ENCODE results near the gene MBP. TPM values are rescaled to one million over a fixed set of nuclear protein-coding genes. Genes with fewer than 3 reads are reported as not detected.

Gene MBP
- total and polyA plus RNA-seq, 10 of the 15 experiments (the other 5 are each of a cell fraction or from before 2014, with no cell fraction given): 12.2 to 67.8 (median 42.1) TPM

- H3K4me2 ChIP-seq (ENCODE audit: control insufficient read depth, insufficient read depth): peak overlapping the region; percentile 22; the same call in 1 of the 2 replicates
- in situ Hi-C loops (cut with MboI) (no loop called here), intact Hi-C loops (cut with micrococcal nuclease; ENCODE audit: unreplicated experiment) (loop anchor here (5.0 kb wide), 1 partner anchor 132 kb away; no protein-coding TSS in a partner anchor)
- peaks cover 23% of the 10 kb centered on the region for H3K4me1 ChIP-seq (ENCODE audit: control insufficient read depth, insufficient read depth, low read length)
- H3K36me3 ChIP-seq (ENCODE audit: control insufficient read depth in 2 of 2, insufficient read depth in 2 of 2, low read length in 1 of 2): no peaks in the 10 kb centered on the region
- FAIRE-seq: no peak
- SMC1A ChIA-PET (ENCODE audit: uncharacterized antibody, unreplicated experiment): interaction anchor here (1.0 to 3.9 kb wide), 4 partner anchors 13 to 120 kb away, joined by 3 to 16 read pairs (median 6); no protein-coding TSS in a partner anchor
- H3K27ac ChIP-seq (ENCODE audit: control insufficient read depth, insufficient read depth): no peak overlapping the region
- no peak overlapping the region for H3K4me3 ChIP-seq
- no peaks in the 10 kb centered on the region for H3K9me3 ChIP-seq (replicated peaks; ENCODE audit: control insufficient read depth, insufficient read depth, low read length)
- no peak for DNase-seq (ENCODE audit: low read depth, low spot score)
- peaks cover 38% of the 10 kb centered on the region for H3K79me2 ChIP-seq (ENCODE audit: control insufficient read depth, insufficient read depth, low read length)
- POLR2A ChIA-PET: interaction anchor here (5.2 kb wide), 1 partner anchor 32 kb away, joined by 45 read pairs; no protein-coding TSS in a partner anchor
- WGBS (ENCODE audit: insufficient coverage, insufficient replicate concordance, low lambda C conversion rate, missing lambda C conversion rate): 58% methylated on average over 12 of the region's 12 CpGs
- RAD21 ChIA-PET (ENCODE audit: unreplicated experiment): interaction anchor here (1.1 to 9.0 kb wide), 3 partner anchors 32 to 133 kb away, joined by 3 to 73 read pairs (median 7); no protein-coding TSS in a partner anchor
- no peaks in the 10 kb centered on the region for H4K20me1 ChIP-seq (ENCODE audit: control insufficient read depth, insufficient read depth)
- CTCF ChIA-PET: interaction anchor here (0.7 to 4.5 kb wide), 8 partner anchors 11 to 525 kb away, joined by 3 to 19 read pairs (median 4); no protein-coding TSS in a partner anchor
- H3K27me3 ChIP-seq (replicated peaks in 1 of 2; ENCODE audit: control insufficient read depth in 2 of 2, insufficient read depth in 2 of 2, low read length in 1 of 2): no peaks in the 10 kb centered on the region
- H3K9ac ChIP-seq (ENCODE audit: control insufficient read depth, insufficient read depth, low read length): no peak overlapping the region
- no peak for ATAC-seq
- no TSS peak for BruUV-seq (replicated peaks)
- no peak overlapping the region; the same call in 1 of the 2 replicates for H2AFZ ChIP-seq (ENCODE audit: control insufficient read depth, low read depth, low read length)
- no peak for TF ChIP-seq NKRF (conservative IDR thresholded peaks at IDR 0.05)
- TF ChIP-seq RELA (IDR thresholded peaks at IDR 0.05; ENCODE audit: borderline replicate concordance, partially characterized antibody): no peak
- no peak for TF ChIP-seq CBX5 (IDR thresholded peaks at IDR 0.05; ENCODE audit: low read depth)
- peak; percentile 9 to 32 (median 17); a peak in 2 of 6 replicates for TF ChIP-seq CTCF (IDR thresholded peaks at IDR 0.05 in 2 of 3, conservative IDR thresholded peaks at IDR 0.05 in 1 of 3; ENCODE audit: control insufficient read depth in 2 of 3, extremely low read depth in 1 of 3, insufficient read depth in 1 of 3, low read depth in 3 of 3, low read length in 3 of 3)
- TF ChIP-seq BHLHE40 (IDR thresholded peaks at IDR 0.05; ENCODE audit: borderline replicate concordance in 1 of 2, low read depth in 2 of 2, low read length in 1 of 2): peak in 1 of 2 experiments; percentile 14; a peak in 1 of 4 replicates
- no peak for TF ChIP-seq ZBTB11 (CRISPR knock-in tag; IDR thresholded peaks at IDR 0.05)
- no peak for TF ChIP-seq FOXK2 (IDR thresholded peaks at IDR 0.05)
- TF ChIP-seq RAD21 (IDR thresholded peaks at IDR 0.05; ENCODE audit: insufficient read depth, low read depth, low read length): peak; percentile 45; the same call in 1 of the 2 replicates
- TF ChIP-seq NFYB (IDR thresholded peaks at IDR 0.05; ENCODE audit: insufficient read depth, low read depth, low read length): no peak
- TF ChIP-seq, protein P1, sequence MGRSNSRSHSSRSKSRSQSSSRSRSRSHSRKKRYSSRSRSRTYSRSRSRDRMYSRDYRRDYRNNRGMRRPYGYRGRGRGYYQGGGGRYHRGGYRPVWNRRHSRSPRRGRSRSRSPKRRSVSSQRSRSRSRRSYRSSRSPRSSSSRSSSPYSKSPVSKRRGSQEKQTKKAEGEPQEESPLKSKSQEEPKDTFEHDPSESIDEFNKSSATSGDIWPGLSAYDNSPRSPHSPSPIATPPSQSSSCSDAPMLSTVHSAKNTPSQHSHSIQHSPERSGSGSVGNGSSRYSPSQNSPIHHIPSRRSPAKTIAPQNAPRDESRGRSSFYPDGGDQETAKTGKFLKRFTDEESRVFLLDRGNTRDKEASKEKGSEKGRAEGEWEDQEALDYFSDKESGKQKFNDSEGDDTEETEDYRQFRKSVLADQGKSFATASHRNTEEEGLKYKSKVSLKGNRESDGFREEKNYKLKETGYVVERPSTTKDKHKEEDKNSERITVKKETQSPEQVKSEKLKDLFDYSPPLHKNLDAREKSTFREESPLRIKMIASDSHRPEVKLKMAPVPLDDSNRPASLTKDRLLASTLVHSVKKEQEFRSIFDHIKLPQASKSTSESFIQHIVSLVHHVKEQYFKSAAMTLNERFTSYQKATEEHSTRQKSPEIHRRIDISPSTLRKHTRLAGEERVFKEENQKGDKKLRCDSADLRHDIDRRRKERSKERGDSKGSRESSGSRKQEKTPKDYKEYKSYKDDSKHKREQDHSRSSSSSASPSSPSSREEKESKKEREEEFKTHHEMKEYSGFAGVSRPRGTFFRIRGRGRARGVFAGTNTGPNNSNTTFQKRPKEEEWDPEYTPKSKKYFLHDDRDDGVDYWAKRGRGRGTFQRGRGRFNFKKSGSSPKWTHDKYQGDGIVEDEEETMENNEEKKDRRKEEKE (IDR thresholded peaks at IDR 0.05): no peak
These were observed 1.4 kb upstream of the MBP start for GRCh38 chr18:77133835-77134496.

Measured in GM12878 (cell line).